ENCODE data around the gene TLL1. TPM values are rescaled to one million over a fixed set of nuclear protein-coding genes. Genes with fewer than 3 reads are reported as not detected.

Gene TLL1
- total and polyA plus RNA-seq, 4 donors: 0.04 to 0.25 (median 0.05) TPM; not detected in 1

DNA sequence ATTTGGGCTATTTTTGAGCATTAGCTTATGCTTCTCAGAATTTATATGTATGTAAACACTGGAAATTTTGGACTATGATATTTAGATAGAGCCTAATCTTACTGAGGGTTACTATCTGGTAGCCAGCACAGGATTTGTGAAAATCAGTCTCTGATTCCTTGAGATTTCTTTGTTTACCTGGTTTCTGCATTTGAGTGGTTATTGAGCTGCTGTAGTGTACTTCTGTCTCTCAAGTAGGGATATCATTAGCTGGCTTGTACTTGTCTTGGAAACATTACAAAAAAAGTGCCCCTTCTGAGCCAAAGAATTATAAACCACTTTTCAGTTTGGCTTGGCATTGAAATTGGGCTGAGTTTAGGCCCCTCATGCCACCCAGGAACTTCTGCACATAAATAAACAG is 49.7 kb downstream of the TLL1 start:
- Histone ChIP-seq H3K4me1 (ENCODE audit: control insufficient read depth in 4 of 4, insufficient read depth in 4 of 4, low read length in 3 of 4) (no peaks in the 10 kb centered on the region), H3K36me3 (ENCODE audit: control insufficient read depth in 4 of 4, insufficient read depth in 3 of 4, low read depth in 1 of 4, low read length in 3 of 4) (no peaks in the 10 kb centered on the region), H3K27ac (ENCODE audit: low read depth in 1 of 2, low read length in 2 of 2) (no peak overlapping the region), H3K27me3 (ENCODE audit: control insufficient read depth in 4 of 4, insufficient read depth in 4 of 4, low read length in 3 of 4) (peaks cover 0 to 3% (median 0%) of the 10 kb centered on the region in 4 donors), H3K4me3 (ENCODE audit: low read depth in 1 of 3, low read length in 3 of 3) (no peak overlapping the region), H3K9me3 (ENCODE audit: control insufficient read depth in 4 of 4, low read length in 3 of 4) (no peaks in the 10 kb centered on the region), H3K9ac (ENCODE audit: low read depth in 1 of 2, low read length in 2 of 2) (no peak overlapping the region)
- DNase-seq (ENCODE audit: low spot score): no peak
- TF ChIP-seq, protein P1, sequence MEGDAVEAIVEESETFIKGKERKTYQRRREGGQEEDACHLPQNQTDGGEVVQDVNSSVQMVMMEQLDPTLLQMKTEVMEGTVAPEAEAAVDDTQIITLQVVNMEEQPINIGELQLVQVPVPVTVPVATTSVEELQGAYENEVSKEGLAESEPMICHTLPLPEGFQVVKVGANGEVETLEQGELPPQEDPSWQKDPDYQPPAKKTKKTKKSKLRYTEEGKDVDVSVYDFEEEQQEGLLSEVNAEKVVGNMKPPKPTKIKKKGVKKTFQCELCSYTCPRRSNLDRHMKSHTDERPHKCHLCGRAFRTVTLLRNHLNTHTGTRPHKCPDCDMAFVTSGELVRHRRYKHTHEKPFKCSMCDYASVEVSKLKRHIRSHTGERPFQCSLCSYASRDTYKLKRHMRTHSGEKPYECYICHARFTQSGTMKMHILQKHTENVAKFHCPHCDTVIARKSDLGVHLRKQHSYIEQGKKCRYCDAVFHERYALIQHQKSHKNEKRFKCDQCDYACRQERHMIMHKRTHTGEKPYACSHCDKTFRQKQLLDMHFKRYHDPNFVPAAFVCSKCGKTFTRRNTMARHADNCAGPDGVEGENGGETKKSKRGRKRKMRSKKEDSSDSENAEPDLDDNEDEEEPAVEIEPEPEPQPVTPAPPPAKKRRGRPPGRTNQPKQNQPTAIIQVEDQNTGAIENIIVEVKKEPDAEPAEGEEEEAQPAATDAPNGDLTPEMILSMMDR (IDR thresholded peaks at IDR 0.05; ENCODE audit: low read depth, low read length, missing input control): no peak
- no peak for TF ChIP-seq TAF1 (conservative IDR thresholded peaks at IDR 0.05)
- TF ChIP-seq, protein P2, sequence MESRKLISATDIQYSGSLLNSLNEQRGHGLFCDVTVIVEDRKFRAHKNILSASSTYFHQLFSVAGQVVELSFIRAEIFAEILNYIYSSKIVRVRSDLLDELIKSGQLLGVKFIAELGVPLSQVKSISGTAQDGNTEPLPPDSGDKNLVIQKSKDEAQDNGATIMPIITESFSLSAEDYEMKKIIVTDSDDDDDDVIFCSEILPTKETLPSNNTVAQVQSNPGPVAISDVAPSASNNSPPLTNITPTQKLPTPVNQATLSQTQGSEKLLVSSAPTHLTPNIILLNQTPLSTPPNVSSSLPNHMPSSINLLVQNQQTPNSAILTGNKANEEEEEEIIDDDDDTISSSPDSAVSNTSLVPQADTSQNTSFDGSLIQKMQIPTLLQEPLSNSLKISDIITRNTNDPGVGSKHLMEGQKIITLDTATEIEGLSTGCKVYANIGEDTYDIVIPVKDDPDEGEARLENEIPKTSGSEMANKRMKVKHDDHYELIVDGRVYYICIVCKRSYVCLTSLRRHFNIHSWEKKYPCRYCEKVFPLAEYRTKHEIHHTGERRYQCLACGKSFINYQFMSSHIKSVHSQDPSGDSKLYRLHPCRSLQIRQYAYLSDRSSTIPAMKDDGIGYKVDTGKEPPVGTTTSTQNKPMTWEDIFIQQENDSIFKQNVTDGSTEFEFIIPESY (IDR thresholded peaks at IDR 0.05): no peak
- TF ChIP-seq GABPA (IDR thresholded peaks at IDR 0.05 in 1 of 2, conservative IDR thresholded peaks at IDR 0.05 in 1 of 2): no peak
- TF ChIP-seq, protein P3, sequence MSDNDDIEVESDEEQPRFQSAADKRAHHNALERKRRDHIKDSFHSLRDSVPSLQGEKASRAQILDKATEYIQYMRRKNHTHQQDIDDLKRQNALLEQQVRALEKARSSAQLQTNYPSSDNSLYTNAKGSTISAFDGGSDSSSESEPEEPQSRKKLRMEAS (IDR thresholded peaks at IDR 0.05): no peak
- TF ChIP-seq JUND (IDR thresholded peaks at IDR 0.05): no peak
- TF ChIP-seq FOXA1 (IDR thresholded peaks at IDR 0.05): no peak
- no peak for TF ChIP-seq NR2F2 (IDR thresholded peaks at IDR 0.05)
- TF ChIP-seq, protein P4, sequence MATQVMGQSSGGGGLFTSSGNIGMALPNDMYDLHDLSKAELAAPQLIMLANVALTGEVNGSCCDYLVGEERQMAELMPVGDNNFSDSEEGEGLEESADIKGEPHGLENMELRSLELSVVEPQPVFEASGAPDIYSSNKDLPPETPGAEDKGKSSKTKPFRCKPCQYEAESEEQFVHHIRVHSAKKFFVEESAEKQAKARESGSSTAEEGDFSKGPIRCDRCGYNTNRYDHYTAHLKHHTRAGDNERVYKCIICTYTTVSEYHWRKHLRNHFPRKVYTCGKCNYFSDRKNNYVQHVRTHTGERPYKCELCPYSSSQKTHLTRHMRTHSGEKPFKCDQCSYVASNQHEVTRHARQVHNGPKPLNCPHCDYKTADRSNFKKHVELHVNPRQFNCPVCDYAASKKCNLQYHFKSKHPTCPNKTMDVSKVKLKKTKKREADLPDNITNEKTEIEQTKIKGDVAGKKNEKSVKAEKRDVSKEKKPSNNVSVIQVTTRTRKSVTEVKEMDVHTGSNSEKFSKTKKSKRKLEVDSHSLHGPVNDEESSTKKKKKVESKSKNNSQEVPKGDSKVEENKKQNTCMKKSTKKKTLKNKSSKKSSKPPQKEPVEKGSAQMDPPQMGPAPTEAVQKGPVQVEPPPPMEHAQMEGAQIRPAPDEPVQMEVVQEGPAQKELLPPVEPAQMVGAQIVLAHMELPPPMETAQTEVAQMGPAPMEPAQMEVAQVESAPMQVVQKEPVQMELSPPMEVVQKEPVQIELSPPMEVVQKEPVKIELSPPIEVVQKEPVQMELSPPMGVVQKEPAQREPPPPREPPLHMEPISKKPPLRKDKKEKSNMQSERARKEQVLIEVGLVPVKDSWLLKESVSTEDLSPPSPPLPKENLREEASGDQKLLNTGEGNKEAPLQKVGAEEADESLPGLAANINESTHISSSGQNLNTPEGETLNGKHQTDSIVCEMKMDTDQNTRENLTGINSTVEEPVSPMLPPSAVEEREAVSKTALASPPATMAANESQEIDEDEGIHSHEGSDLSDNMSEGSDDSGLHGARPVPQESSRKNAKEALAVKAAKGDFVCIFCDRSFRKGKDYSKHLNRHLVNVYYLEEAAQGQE (IDR thresholded peaks at IDR 0.05): no peak
- TF ChIP-seq, protein P5, sequence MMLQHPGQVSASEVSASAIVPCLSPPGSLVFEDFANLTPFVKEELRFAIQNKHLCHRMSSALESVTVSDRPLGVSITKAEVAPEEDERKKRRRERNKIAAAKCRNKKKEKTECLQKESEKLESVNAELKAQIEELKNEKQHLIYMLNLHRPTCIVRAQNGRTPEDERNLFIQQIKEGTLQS (IDR thresholded peaks at IDR 0.05): no peak
- no peak for TF ChIP-seq FOXA2 (IDR thresholded peaks at IDR 0.05)
- TF ChIP-seq HNF4A (conservative IDR thresholded peaks at IDR 0.05): no peak
- no peak for TF ChIP-seq HNF4G (IDR thresholded peaks at IDR 0.05)
- no peak for TF ChIP-seq SP1 (IDR thresholded peaks at IDR 0.05)

DNA sequence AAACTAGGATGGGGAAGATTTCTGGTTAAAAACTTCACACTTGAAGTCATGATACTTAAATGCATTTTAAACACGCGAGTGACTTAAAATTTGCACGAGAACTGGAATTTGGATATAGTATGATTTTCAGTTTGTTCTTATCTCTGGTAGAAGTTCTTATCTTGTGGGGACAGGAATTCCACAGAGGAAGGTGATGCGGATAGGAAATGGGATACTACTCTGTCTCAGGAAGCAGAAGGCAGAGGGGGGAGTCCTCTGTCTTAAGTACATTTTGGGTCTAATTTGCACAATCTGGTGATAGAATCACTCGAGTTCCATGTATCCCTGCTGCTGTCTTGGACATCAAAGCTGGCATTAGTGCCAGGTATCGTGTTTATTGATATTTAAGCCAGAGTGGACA is 53.3 kb downstream of the TLL1 start:
- no peak overlapping the region for H3K4me3 ChIP-seq (ENCODE audit: low read depth in 1 of 3, low read length in 3 of 3)
- 71% methylated on average over 6 of the region's 6 CpGs for WGBS
- no peak for DNase-seq (ENCODE audit: low spot score)
- H3K4me1 ChIP-seq (ENCODE audit: control insufficient read depth in 4 of 4, insufficient read depth in 4 of 4, low read length in 3 of 4): no peaks in the 10 kb centered on the region
- no peak overlapping the region for H3K27ac ChIP-seq (ENCODE audit: low read depth in 1 of 2, low read length in 2 of 2)
- no peaks in the 10 kb centered on the region for H3K9me3 ChIP-seq (ENCODE audit: control insufficient read depth in 4 of 4, low read length in 3 of 4)
- peaks cover 0 to 3% (median 0%) of the 10 kb centered on the region in 4 donors for H3K27me3 ChIP-seq (ENCODE audit: control insufficient read depth in 4 of 4, insufficient read depth in 4 of 4, low read length in 3 of 4)
- H3K9ac ChIP-seq (ENCODE audit: low read depth in 1 of 2, low read length in 2 of 2): no peak overlapping the region
- H3K36me3 ChIP-seq (ENCODE audit: control insufficient read depth in 4 of 4, insufficient read depth in 3 of 4, low read depth in 1 of 4, low read length in 3 of 4): no peaks in the 10 kb centered on the region
- TF ChIP-seq, protein P4 (IDR thresholded peaks at IDR 0.05): no peak
- no peak for TF ChIP-seq HNF4A (conservative IDR thresholded peaks at IDR 0.05)
- TF ChIP-seq, protein P2 (IDR thresholded peaks at IDR 0.05): no peak
- TF ChIP-seq FOXA2 (IDR thresholded peaks at IDR 0.05): no peak
- TF ChIP-seq, protein P3 (IDR thresholded peaks at IDR 0.05): no peak
